Upper lobe of left lung (tissue), 6 donors: ENCODE data around the gene SYCE3. TPM values are rescaled to one million over a fixed set of nuclear protein-coding genes. Genes with fewer than 3 reads are reported as not detected.

Source experiments
- ATAC-seq, 2 donors: fragments of 200-7000 bp; cut with Tn5 transposase; one replicate each; pipeline ENCODE4 v1.9.1; 2022; ENCODE audit warnings: mild to moderate bottlenecking in 2 of 2, moderate library complexity in 2 of 2; ENCODE audit not compliant: low FRiP score in 2 of 2
- DNase-seq, 2 donors: peaks; one replicate each; pipeline ENCODE4 v3.0.0-alpha.2; 2019 to 2020
- H3K27ac ChIP-seq, 4 donors: fragments of 200-600 bp; sonication (generic); one replicate each; pipeline ENCODE4 v1.5.1; 2016 to 2019
- H3K27me3 ChIP-seq, 4 donors: fragments of 200-600 bp; sonication (generic); one replicate each; pipeline ENCODE4 v1.5.1; 2017 to 2019
- H3K36me3 ChIP-seq, 4 donors: fragments of 200-600 bp; sonication (generic); one replicate each; pipeline ENCODE4 v1.5.1; 2016 to 2019
- H3K4me1 ChIP-seq, 4 donors: fragments of 200-600 bp; sonication (generic); one replicate each; pipeline ENCODE4 v1.5.1; 2018 to 2019
- H3K4me3 ChIP-seq, 4 donors: fragments of 200-600 bp; sonication (generic); one replicate each; pipeline ENCODE4 v1.5.1; 2017 to 2019; ENCODE audit warnings: mild to moderate bottlenecking in 2 of 4, moderate library complexity in 1 of 4
- H3K9me3 ChIP-seq, 4 donors: fragments of 200-600 bp; sonication (generic); one replicate each; pipeline ENCODE4 v1.5.1; 2018 to 2019
- CTCF ChIP-seq, 6 experiments: fragments of 450-650 bp in 4 of 6; fragments of 200-600 bp in 2 of 6; sonication (generic) in 2 of 6; IDR thresholded peaks; one replicate each; pipeline ENCODE4 v1.5.1; 2016 to 2019; ENCODE audit warnings: antibody characterized with exemption in 6 of 6
- EP300 ChIP-seq, 4 donors: sonication (generic); formaldehyde crosslinking; IDR thresholded peaks; one replicate each; pipeline ENCODE4 v1.5.1; 2017; ENCODE audit warnings: antibody characterized with exemption in 4 of 4, control low read depth in 2 of 4
- POLR2A ChIP-seq, 4 donors: fragments of 450-650 bp; IDR thresholded peaks; one replicate each; pipeline ENCODE4 v1.5.1; 2016 to 2017; ENCODE audit warnings: antibody characterized with exemption in 4 of 4, mild to moderate bottlenecking in 2 of 4
- POLR2AphosphoS5 ChIP-seq, 2 donors: sonication (generic); formaldehyde crosslinking; IDR thresholded peaks; one replicate each; pipeline ENCODE4 v1.5.1; 2017; ENCODE audit warnings: antibody characterized with exemption in 2 of 2
- WGBS, 2 donors: methylation state at CpG; one replicate each; pipeline ENCODE4 v1.1.5; 2017 to 2018; 5-methylcytosine and 5-hydroxymethylcytosine counted together
- total RNA-seq, 6 donors: library from RNA; depleted of rRNA in 4 of 6; stranded (reverse); fragments of >200 nt in 4 of 6; gene quantifications; one replicate each; pipeline versions ENCODE4 v1.1.0 to v1.2.1, GENCODE V29; 2016 to 2021
- donor health status: DM: no; HTN: no; CAD: no; lungs with moderate emphysema.
- donor health status: DM: no; HTN: yes; CAD: no; lungs with severe emphysema.

SYCE3 gene
- total RNA-seq, 6 donors from 2014 or later, result 3.4 TPM; not detected in 5

GRCh38 chr22:50517495-50518260 is 45.0 kb downstream of the SYCE3 start:
- Histone ChIP-seq H3K27ac (no peak overlapping the region), H3K36me3 (peaks cover 22 to 68% (median 49%) of the 10 kb centered on the region in 4 donors), H3K4me1 (peaks cover 0 to 8% (median 3%) of the 10 kb centered on the region in 4 donors), H3K9me3 (no peaks in the 10 kb centered on the region), H3K27me3 (no peaks in the 10 kb centered on the region), H3K4me3 (no peak overlapping the region)
- DNase-seq, result no peak
- WGBS, 2 donors, result 87 to 89% methylated on average over 17 to 20 of the region's 20 CpGs
- TF ChIP-seq EP300 (IDR thresholded peaks at IDR 0.05), result no peak
- TF ChIP-seq POLR2A (IDR thresholded peaks at IDR 0.05), result no peak
- no peak for TF ChIP-seq POLR2AphosphoS5 (IDR thresholded peaks at IDR 0.05)
- no peak for TF ChIP-seq CTCF (IDR thresholded peaks at IDR 0.05)
- no peak for ATAC-seq

- TF ChIP-seq EP300 (IDR thresholded peaks at IDR 0.05), result no peak
- H3K27me3 ChIP-seq, result no peaks in the 10 kb centered on the region
- DNase-seq (peak in 1 of 2 donors; percentile 67), ATAC-seq (no peak)
- no peak overlapping the region for H3K4me3 ChIP-seq
- H3K27ac ChIP-seq, result no peak overlapping the region
- peaks cover 0 to 11% (median 3%) of the 10 kb centered on the region in 4 donors for H3K4me1 ChIP-seq
- WGBS, 2 donors, result 77 to 90% methylated on average over 14 to 16 of the region's 16 CpGs
- H3K9me3 ChIP-seq, result no peaks in the 10 kb centered on the region
- H3K36me3 ChIP-seq, result peaks cover 15 to 60% (median 41%) of the 10 kb centered on the region in 4 donors
Measured at GRCh38 chr22:50516891-50517290, 45.8 kb downstream of the SYCE3 start.

GRCh38 chr22:50516068-50516467 is 46.7 kb downstream of the SYCE3 start:
- ATAC-seq, result no peak
- no peaks in the 10 kb centered on the region for H3K9me3 ChIP-seq
- H3K27ac ChIP-seq, result no peak overlapping the region
- 91 to 94% methylated on average over 8 of the region's 8 CpGs for WGBS, 2 donors
- DNase-seq, result no peak
- H3K36me3 ChIP-seq, result peaks cover 11 to 52% (median 36%) of the 10 kb centered on the region in 4 donors
- no peak overlapping the region for H3K4me3 ChIP-seq
- TF ChIP-seq POLR2A (IDR thresholded peaks at IDR 0.05) (no peak), EP300 (IDR thresholded peaks at IDR 0.05) (no peak), POLR2AphosphoS5 (IDR thresholded peaks at IDR 0.05) (no peak), CTCF (IDR thresholded peaks at IDR 0.05) (no peak)
- peaks cover 0 to 11% (median 5%) of the 10 kb centered on the region in 4 donors for H3K4me1 ChIP-seq
- H3K27me3 ChIP-seq, result no peaks in the 10 kb centered on the region

GRCh38 chr22:50513175-50513574 is 49.5 kb downstream of the SYCE3 start:
- no peak for ATAC-seq
- Histone ChIP-seq H3K4me3 (no peak overlapping the region), H3K36me3 (peaks cover 4 to 27% (median 16%) of the 10 kb centered on the region in 4 donors), H3K27ac (peak overlapping the region in 2 of 4 donors; percentile 22 to 45), H3K9me3 (no peaks in the 10 kb centered on the region), H3K27me3 (no peaks in the 10 kb centered on the region), H3K4me1 (peaks cover 12 to 27% (median 16%) of the 10 kb centered on the region in 4 donors)
- DNase-seq, result no peak
- WGBS, 2 donors, result 93 to 96% methylated on average over 14 to 15 of the region's 15 CpGs
- TF ChIP-seq POLR2A (IDR thresholded peaks at IDR 0.05) (no peak), POLR2AphosphoS5 (IDR thresholded peaks at IDR 0.05) (no peak), EP300 (IDR thresholded peaks at IDR 0.05) (no peak), CTCF (IDR thresholded peaks at IDR 0.05) (no peak)

- DNase-seq (no peak), ATAC-seq (no peak)
- no peaks in the 10 kb centered on the region for H3K27me3 ChIP-seq
- H3K27ac ChIP-seq, result peak overlapping the region; percentile 92 to 97 (median 95)
- H3K9me3 ChIP-seq, result no peaks in the 10 kb centered on the region
- H3K4me3 ChIP-seq, result peak overlapping the region in 3 of 4 donors; percentile 72 to 99 (median 75)
- peaks cover 9 to 24% (median 22%) of the 10 kb centered on the region in 4 donors for H3K36me3 ChIP-seq
- peaks cover 23 to 49% (median 27%) of the 10 kb centered on the region in 4 donors for H3K4me1 ChIP-seq
- whole genome bisulfite sequencing, 2 donors, result 12 to 25% methylated on average over 3 of the region's 3 CpGs
- TF ChIP-seq POLR2AphosphoS5 (IDR thresholded peaks at IDR 0.05) (no peak), CTCF (IDR thresholded peaks at IDR 0.05) (no peak), POLR2A (IDR thresholded peaks at IDR 0.05) (no peak), EP300 (IDR thresholded peaks at IDR 0.05) (no peak)
Measured at GRCh38 chr22:50508897-50509296, 53.8 kb downstream of the SYCE3 start.
